ENCODE results near the gene ZNF324. TPM values are rescaled to one million over a fixed set of nuclear protein-coding genes. Genes with fewer than 3 reads are reported as not detected.

Gene ZNF324
- total RNA-seq, 1 experiment from 2014 or later, result 8.1 TPM

GRCh38 chr19:58479736-58480480, 13.0 kb downstream of the ZNF324 start:
- BruUV-seq (replicated peaks), result no TSS peak
- H3K27me3 ChIP-seq (ENCODE audit: insufficient read depth, low read depth), result no peaks in the 10 kb centered on the region
- H3K4me3 ChIP-seq, result no peak overlapping the region
- H3F3A ChIP-seq (ENCODE audit: insufficient read depth, low read depth), result peaks cover 8% of the 10 kb centered on the region
- no peak overlapping the region for H3K4me2 ChIP-seq
- intact Hi-C loops (cut with micrococcal nuclease; ENCODE audit: unreplicated experiment), result loop anchor here (5.0 kb wide), 1 partner anchor 98 kb away; the partner anchor contains the start of gene ZNF837
- no peaks in the 10 kb centered on the region for H3K79me2 ChIP-seq (ENCODE audit: low read depth)
- no peaks in the 10 kb centered on the region for H3K9me2 ChIP-seq (ENCODE audit: insufficient read depth)
- no peaks in the 10 kb centered on the region for H3K9me3 ChIP-seq (ENCODE audit: insufficient read depth, low read depth)
- DNase-seq, result no peak
- ChIA-PET CTCF (no interaction called here), POLR2A (ENCODE audit: unreplicated experiment) (interaction anchor here (0.6 kb wide), 1 partner anchor 31 kb away, joined by 8 read pairs; no protein-coding TSS in a partner anchor)
- no peaks in the 10 kb centered on the region for H3K36me3 ChIP-seq (ENCODE audit: low read depth)
- H2AFZ ChIP-seq, result no peak overlapping the region
- H3K27ac ChIP-seq, result no peak overlapping the region
- no peaks in the 10 kb centered on the region for H4K20me1 ChIP-seq (ENCODE audit: insufficient read depth)
- no peak for TF ChIP-seq CTCF (conservative IDR thresholded peaks at IDR 0.05)
- TF ChIP-seq EZH2 (IDR thresholded peaks at IDR 0.05; ENCODE audit: low read depth), result no peak
- peaks cover 17% of the 10 kb centered on the region; the same call in 1 of the 2 replicates for H3K4me1 ChIP-seq (replicated peaks; ENCODE audit: insufficient read depth)

GRCh38 chr19:58480481-58480830, 13.6 kb downstream of the ZNF324 start:
- CTCF ChIA-PET, result no interaction called here
- no peaks in the 10 kb centered on the region for H3K27me3 ChIP-seq (ENCODE audit: insufficient read depth, low read depth)
- H3K4me1 ChIP-seq (replicated peaks; ENCODE audit: insufficient read depth), result peaks cover 12% of the 10 kb centered on the region; the same call in 1 of the 2 replicates
- DNase-seq, result no peak
- H3F3A ChIP-seq (ENCODE audit: insufficient read depth, low read depth), result peaks cover 3% of the 10 kb centered on the region
- no peaks in the 10 kb centered on the region for H3K36me3 ChIP-seq (ENCODE audit: low read depth)
- intact Hi-C loops (cut with micrococcal nuclease; ENCODE audit: unreplicated experiment), result no loop called here
- no peak overlapping the region for H3K4me3 ChIP-seq
- no peak overlapping the region for H3K27ac ChIP-seq
- TF ChIP-seq CTCF (conservative IDR thresholded peaks at IDR 0.05) (no peak), EZH2 (IDR thresholded peaks at IDR 0.05; ENCODE audit: low read depth) (no peak)
- H3K4me2 ChIP-seq, result no peak overlapping the region
- no TSS peak for BruUV-seq (replicated peaks)
- POLR2A ChIA-PET (ENCODE audit: unreplicated experiment), result no interaction called here
- H4K20me1 ChIP-seq (ENCODE audit: insufficient read depth), result no peaks in the 10 kb centered on the region
- no peaks in the 10 kb centered on the region for H3K79me2 ChIP-seq (ENCODE audit: low read depth)
- no peaks in the 10 kb centered on the region for H3K9me2 ChIP-seq (ENCODE audit: insufficient read depth)
- no peaks in the 10 kb centered on the region for H3K9me3 ChIP-seq (ENCODE audit: insufficient read depth, low read depth)
- H2AFZ ChIP-seq, result no peak overlapping the region

GRCh38 chr19:58480831-58481230, 14.0 kb downstream of the ZNF324 start:
- ChIA-PET CTCF (no interaction called here), POLR2A (ENCODE audit: unreplicated experiment) (no interaction called here)
- H2AFZ ChIP-seq, result no peak overlapping the region
- H3K4me1 ChIP-seq (replicated peaks; ENCODE audit: insufficient read depth), result peaks cover 12% of the 10 kb centered on the region; the same call in 1 of the 2 replicates
- H3K79me2 ChIP-seq (ENCODE audit: low read depth), result no peaks in the 10 kb centered on the region
- no peak overlapping the region for H3K4me2 ChIP-seq
- no peaks in the 10 kb centered on the region for H3K27me3 ChIP-seq (ENCODE audit: insufficient read depth, low read depth)
- H3K27ac ChIP-seq, result no peak overlapping the region
- BruUV-seq (replicated peaks), result no TSS peak
- H3F3A ChIP-seq (ENCODE audit: insufficient read depth, low read depth), result no peaks in the 10 kb centered on the region
- no peaks in the 10 kb centered on the region for H3K36me3 ChIP-seq (ENCODE audit: low read depth)
- no peaks in the 10 kb centered on the region for H3K9me3 ChIP-seq (ENCODE audit: insufficient read depth, low read depth)
- H3K4me3 ChIP-seq, result no peak overlapping the region
- TF ChIP-seq EZH2 (IDR thresholded peaks at IDR 0.05; ENCODE audit: low read depth), result no peak
- no peak for TF ChIP-seq CTCF (conservative IDR thresholded peaks at IDR 0.05)
- intact Hi-C loops (cut with micrococcal nuclease; ENCODE audit: unreplicated experiment), result no loop called here
- H4K20me1 ChIP-seq (ENCODE audit: insufficient read depth), result no peaks in the 10 kb centered on the region
- H3K9me2 ChIP-seq (ENCODE audit: insufficient read depth), result no peaks in the 10 kb centered on the region
- no peak for DNase-seq

All from PC-9 (cell line).